Sigmoid colon (tissue), 7 donors: Measurements from ENCODE around the gene NLRC3. TPM values are rescaled to one million over a fixed set of nuclear protein-coding genes. Genes with fewer than 3 reads are reported as not detected.

ENCODE experiments used
- DNase-seq: peaks from one replicate; pipeline ENCODE4 v3.0.0-alpha.2; 2019
- H3K27ac ChIP-seq, 4 donors: fragments of 200-600 bp; sonication (generic); one replicate each; pipeline ENCODE4 v1.5.1; 2016 to 2019; ENCODE audit warnings: mild to moderate bottlenecking in 1 of 4
- H3K27me3 ChIP-seq, 3 donors: fragments of 200-600 bp; sonication (generic); one replicate each; pipeline ENCODE4 v1.5.1; 2019; ENCODE audit warnings: mild to moderate bottlenecking in 1 of 3
- H3K36me3 ChIP-seq, 4 donors: fragments of 200-600 bp; sonication (generic); one replicate each; pipeline ENCODE4 v1.5.1; 2016 to 2019
- H3K4me1 ChIP-seq, 4 donors: fragments of 200-600 bp; sonication (generic); one replicate each; pipeline ENCODE4 v1.5.1; 2017 to 2019
- H3K4me3 ChIP-seq, 4 donors: fragments of 200-600 bp; sonication (generic); one replicate each; pipeline ENCODE4 v1.5.1; 2017 to 2019; ENCODE audit warnings: mild to moderate bottlenecking in 2 of 4, moderate library complexity in 1 of 4
- H3K9me3 ChIP-seq, 4 donors: fragments of 200-600 bp in 3 of 4; sonication (generic) in 3 of 4; one replicate each; pipeline versions ENCODE4 v1.5.1 to v1.6.1; 2013 to 2019
- EP300 ChIP-seq, 4 donors: sonication (generic); formaldehyde crosslinking; IDR thresholded peaks; one replicate each; pipeline ENCODE4 v1.6.1; 2017; ENCODE audit warnings: antibody characterized with exemption in 4 of 4
- POLR2A ChIP-seq, 2 donors: fragments of 450-650 bp; IDR thresholded peaks; one replicate each; pipeline ENCODE4 v1.6.1; 2016; ENCODE audit warnings: antibody characterized with exemption in 2 of 2, mild to moderate bottlenecking in 2 of 2, moderate library complexity in 2 of 2
- POLR2AphosphoS5 ChIP-seq, 4 donors: sonication (generic); formaldehyde crosslinking; IDR thresholded peaks; one replicate each; pipeline ENCODE4 v1.6.1; 2017; ENCODE audit warnings: antibody characterized with exemption in 4 of 4
- WGBS, 2 donors: extraction: QIAGEN DNeasy Blood & Tissue Kit; methylation state at CpG; one replicate each; pipeline ENCODE4 v1.1.7; 2013; 5-methylcytosine and 5-hydroxymethylcytosine counted together
- intact Hi-C: fragments of 100-400 bp; cut with DNase I; formaldehyde crosslinking; loops from one replicate; pipeline ENCODE4 v1.15.1; 2023
- polyA plus RNA-seq, 3 donors: library from polyadenylated mRNA; stranded (reverse); fragments of 200-250 nt; gene quantifications; one replicate each; pipeline ENCODE4 v1.2.3, GENCODE V29; 2013
- total RNA-seq, 4 donors: library from RNA; depleted of rRNA; stranded (reverse); fragments of >200 nt; gene quantifications; one replicate each; pipeline ENCODE4 v1.1.0, GENCODE V29; 2016
- TF ChIP-seq, protein P1 (sequence below), 4 experiments: fragments of 450-650 bp in 3 of 4; fragments of 200-600 bp in 1 of 4; IDR thresholded peaks; one replicate each; pipeline ENCODE4 v1.5.1; 2016 to 2019; ENCODE audit warnings: antibody characterized with exemption in 4 of 4, mild to moderate bottlenecking in 3 of 4, moderate library complexity in 2 of 4
- donor health status: healthy with polysubstance abuse.
- donor health status: Bipolar disorder and iron deficiency.
- donor health status: healthy.

Gene NLRC3
- total and polyA plus RNA-seq, 7 donors: under 0.01 to 7.0 (median 0.27) TPM; not detected in 2

DNA sequence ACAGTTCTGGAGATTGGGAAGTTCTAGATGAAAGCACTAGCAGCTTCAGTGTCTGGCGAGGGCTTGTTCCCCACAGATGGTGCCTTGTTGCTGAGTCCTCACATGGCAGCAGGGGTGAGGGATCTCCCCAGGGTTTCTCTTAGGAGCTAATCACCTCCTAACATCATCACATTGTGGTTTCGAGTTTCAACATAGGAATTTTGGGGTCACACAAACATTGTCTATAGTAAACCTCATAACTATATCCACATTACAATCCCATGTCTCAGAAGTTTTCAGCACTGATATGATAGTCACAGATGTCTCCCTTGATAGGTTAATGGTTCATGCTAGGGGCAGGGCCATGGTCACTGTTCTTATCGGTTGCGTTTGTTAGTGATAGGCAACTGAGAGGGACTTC, 62.6 kb downstream of the NLRC3 start:
- no peak overlapping the region for H3K4me3 ChIP-seq
- H3K9me3 ChIP-seq: no peaks in the 10 kb centered on the region
- 96% methylated on average over 4 of the region's 4 CpGs for WGBS, 2 donors
- H3K27ac ChIP-seq: no peak overlapping the region
- no peaks in the 10 kb centered on the region for H3K27me3 ChIP-seq
- TF ChIP-seq POLR2A (IDR thresholded peaks at IDR 0.05): no peak
- no peak for TF ChIP-seq POLR2AphosphoS5 (IDR thresholded peaks at IDR 0.05)
- H3K36me3 ChIP-seq: peaks cover 20 to 96% (median 48%) of the 10 kb centered on the region in 4 donors
- H3K4me1 ChIP-seq: peaks cover 0 to 7% (median 3%) of the 10 kb centered on the region in 4 donors
- intact Hi-C loops: no loop called here
- DNase-seq: no peak

DNA sequence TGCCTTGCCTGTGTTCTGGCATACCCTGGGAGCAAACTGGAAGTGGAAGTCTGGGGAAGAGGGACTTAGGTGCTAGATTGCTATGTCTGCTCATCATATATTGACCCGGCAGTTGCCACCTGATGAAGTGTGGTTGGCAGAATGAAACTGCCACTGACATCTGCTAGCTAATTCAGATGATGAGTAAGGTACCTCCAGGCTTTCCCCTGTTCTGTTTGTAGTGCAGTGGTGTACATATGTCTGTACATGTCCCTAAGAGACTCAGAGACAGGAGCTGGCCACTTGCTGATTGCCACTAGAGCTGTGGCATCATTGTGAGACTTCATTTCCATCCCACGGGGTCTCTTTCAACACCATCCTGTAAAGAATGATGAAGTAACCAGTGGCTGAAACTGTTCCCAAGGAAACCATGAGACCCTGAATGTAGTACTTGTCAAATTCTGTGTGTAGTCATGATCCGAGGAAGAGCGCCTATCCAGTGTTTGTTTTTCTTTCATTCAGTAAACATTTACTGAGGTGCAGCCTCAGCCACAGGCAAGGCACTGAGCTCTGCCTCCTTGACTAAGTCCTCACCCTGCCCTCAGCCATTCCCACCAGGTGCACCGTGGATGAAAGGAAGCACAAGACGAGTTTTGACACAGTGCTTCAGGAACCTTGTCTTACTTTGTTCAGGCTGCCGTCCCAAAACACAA, 63.2 kb downstream of the NLRC3 start:
- H3K27me3 ChIP-seq: no peaks in the 10 kb centered on the region
- WGBS, 2 donors: 79 to 87% methylated on average over 7 of the region's 7 CpGs
- no peak for DNase-seq
- TF ChIP-seq POLR2AphosphoS5 (IDR thresholded peaks at IDR 0.05) (no peak), EP300 (IDR thresholded peaks at IDR 0.05) (no peak), POLR2A (IDR thresholded peaks at IDR 0.05) (no peak)
- TF ChIP-seq, protein P1, sequence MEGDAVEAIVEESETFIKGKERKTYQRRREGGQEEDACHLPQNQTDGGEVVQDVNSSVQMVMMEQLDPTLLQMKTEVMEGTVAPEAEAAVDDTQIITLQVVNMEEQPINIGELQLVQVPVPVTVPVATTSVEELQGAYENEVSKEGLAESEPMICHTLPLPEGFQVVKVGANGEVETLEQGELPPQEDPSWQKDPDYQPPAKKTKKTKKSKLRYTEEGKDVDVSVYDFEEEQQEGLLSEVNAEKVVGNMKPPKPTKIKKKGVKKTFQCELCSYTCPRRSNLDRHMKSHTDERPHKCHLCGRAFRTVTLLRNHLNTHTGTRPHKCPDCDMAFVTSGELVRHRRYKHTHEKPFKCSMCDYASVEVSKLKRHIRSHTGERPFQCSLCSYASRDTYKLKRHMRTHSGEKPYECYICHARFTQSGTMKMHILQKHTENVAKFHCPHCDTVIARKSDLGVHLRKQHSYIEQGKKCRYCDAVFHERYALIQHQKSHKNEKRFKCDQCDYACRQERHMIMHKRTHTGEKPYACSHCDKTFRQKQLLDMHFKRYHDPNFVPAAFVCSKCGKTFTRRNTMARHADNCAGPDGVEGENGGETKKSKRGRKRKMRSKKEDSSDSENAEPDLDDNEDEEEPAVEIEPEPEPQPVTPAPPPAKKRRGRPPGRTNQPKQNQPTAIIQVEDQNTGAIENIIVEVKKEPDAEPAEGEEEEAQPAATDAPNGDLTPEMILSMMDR (IDR thresholded peaks at IDR 0.05): no peak
- H3K4me1 ChIP-seq: peaks cover 0 to 2% (median under 1%) of the 10 kb centered on the region in 4 donors
- H3K9me3 ChIP-seq: no peaks in the 10 kb centered on the region
- peaks cover 20 to 100% (median 53%) of the 10 kb centered on the region in 4 donors for H3K36me3 ChIP-seq
- no peak overlapping the region for H3K4me3 ChIP-seq
- intact Hi-C loops: no loop called here
- H3K27ac ChIP-seq: no peak overlapping the region

DNA sequence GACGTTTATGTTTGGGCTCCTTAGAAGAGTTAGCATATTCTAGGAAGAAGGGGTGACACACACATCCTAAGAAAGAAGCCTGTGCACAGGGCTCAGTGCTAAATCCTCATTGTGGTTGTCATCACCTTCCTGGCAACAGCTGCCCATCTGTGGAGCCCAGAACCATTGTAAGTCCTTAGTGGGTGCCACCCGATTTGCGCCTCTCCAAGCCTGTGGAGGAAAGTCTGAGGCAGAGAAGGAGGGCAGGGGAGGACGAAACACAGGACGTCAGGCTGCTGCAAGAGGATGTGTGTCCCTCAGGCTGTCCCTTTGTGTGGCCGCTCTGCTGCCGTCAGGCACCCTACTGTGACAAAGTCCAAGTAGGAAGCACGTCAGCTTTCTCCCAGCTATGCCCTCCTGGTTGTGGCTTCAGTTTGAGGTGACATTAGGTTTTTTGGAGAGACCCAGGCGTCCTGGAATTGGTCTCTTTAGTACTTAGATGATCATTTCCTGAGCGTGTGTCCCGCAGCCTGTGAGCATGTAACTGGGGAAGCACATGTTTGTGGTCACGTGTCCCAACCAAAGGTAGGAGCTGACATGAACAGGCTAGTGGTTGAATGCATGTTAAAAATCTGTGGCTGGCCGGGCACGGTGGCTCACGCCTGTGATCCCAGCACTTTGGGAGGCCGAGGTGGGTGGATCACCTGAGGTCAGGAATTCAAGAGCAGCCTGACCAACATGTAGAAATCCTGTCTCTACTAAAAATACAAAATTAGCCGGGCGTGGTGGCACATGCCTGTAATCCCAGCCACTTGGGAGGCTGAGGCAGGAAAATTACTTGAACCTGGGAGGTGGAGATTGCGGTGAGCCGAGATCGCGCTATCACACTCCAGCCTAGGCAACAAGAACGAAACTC, 65.7 kb downstream of the NLRC3 start:
- no peak overlapping the region for H3K27ac ChIP-seq
- peak; percentile 12 for DNase-seq

DNA sequence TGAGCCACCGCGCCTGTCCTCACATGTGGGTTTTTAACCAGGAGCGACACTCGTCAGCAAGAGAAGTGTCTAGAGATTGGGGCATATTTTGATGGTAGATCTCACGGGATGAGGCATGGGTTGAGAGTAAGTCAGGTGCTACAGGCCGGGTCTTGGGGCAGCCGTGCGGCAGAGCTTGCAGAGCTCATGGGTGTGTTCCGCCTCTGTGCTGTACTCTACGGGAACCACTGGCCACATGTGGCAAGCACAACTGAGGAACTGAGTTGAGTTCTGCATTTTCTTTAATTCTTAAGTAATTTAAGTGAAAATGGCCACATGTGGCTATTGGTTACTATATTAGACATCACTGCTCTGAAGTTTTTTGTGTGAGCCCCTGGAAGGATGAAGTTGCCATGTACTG, 66.8 kb downstream of the NLRC3 start:
- H3K27ac ChIP-seq: no peak overlapping the region
- no peak for DNase-seq
- no peak overlapping the region for H3K4me3 ChIP-seq
- H3K4me1 ChIP-seq: no peaks in the 10 kb centered on the region
- TF ChIP-seq POLR2A (IDR thresholded peaks at IDR 0.05) (no peak), POLR2AphosphoS5 (IDR thresholded peaks at IDR 0.05) (no peak), EP300 (IDR thresholded peaks at IDR 0.05) (no peak)
- TF ChIP-seq, protein P1 (IDR thresholded peaks at IDR 0.05): no peak
- no peaks in the 10 kb centered on the region for H3K27me3 ChIP-seq
- peaks cover 25 to 100% (median 51%) of the 10 kb centered on the region in 4 donors for H3K36me3 ChIP-seq
- intact Hi-C loops: no loop called here
- no peaks in the 10 kb centered on the region for H3K9me3 ChIP-seq
- WGBS, 2 donors: 95 to 97% methylated on average over 10 of the region's 10 CpGs

More for the DNA sequence above, 65.7 kb downstream of the NLRC3 start:
- no peak for TF ChIP-seq EP300 (IDR thresholded peaks at IDR 0.05)
- no peak for TF ChIP-seq POLR2A (IDR thresholded peaks at IDR 0.05)
- TF ChIP-seq POLR2AphosphoS5 (IDR thresholded peaks at IDR 0.05): no peak
- TF ChIP-seq, protein P1 (IDR thresholded peaks at IDR 0.05): no peak
- Histone ChIP-seq H3K4me3 (no peak overlapping the region), H3K4me1 (no peaks in the 10 kb centered on the region), H3K36me3 (peaks cover 18 to 100% (median 54%) of the 10 kb centered on the region in 4 donors), H3K27me3 (no peaks in the 10 kb centered on the region), H3K9me3 (no peaks in the 10 kb centered on the region)
- intact Hi-C loops: no loop called here
- 95% methylated on average over 23 of the region's 23 CpGs for WGBS, 2 donors

DNA sequence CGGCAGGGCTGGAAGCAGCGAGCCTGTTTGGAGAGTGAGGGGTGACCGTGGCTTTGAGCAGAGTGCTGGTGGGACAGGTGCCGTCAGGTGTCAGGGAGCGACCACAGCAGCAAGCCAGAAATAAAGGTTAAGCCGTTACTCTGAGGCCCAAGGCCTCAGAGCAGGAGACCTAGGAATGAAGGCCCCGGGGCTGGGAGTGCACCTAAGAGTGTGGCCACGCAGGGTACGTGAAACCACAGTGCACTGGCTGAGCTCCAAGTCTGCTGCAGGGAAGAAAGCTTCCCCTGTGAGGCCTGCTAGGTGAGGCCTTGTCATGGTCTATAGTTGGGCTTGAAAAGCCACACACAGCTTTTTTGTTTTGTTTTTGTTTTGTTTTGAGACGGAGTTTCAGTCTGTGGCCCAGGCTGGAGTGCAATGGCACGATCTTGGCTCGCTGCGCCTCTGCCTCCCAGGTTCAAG, 67.7 kb downstream of the NLRC3 start:
- Histone ChIP-seq H3K27ac (no peak overlapping the region), H3K9me3 (no peaks in the 10 kb centered on the region), H3K4me3 (no peak overlapping the region), H3K4me1 (no peaks in the 10 kb centered on the region), H3K36me3 (peaks cover 24 to 99% (median 48%) of the 10 kb centered on the region in 4 donors), H3K27me3 (no peaks in the 10 kb centered on the region)
- intact Hi-C loops: no loop called here
- peak; percentile 59 for DNase-seq
- WGBS, 2 donors: 69 to 86% methylated on average over 13 of the region's 13 CpGs
- no peak for TF ChIP-seq POLR2AphosphoS5 (IDR thresholded peaks at IDR 0.05)
- no peak for TF ChIP-seq POLR2A (IDR thresholded peaks at IDR 0.05)
- TF ChIP-seq, protein P1 (IDR thresholded peaks at IDR 0.05): no peak
- no peak for TF ChIP-seq EP300 (IDR thresholded peaks at IDR 0.05)
